HG03558 (cell line): ENCODE measurements around the gene IFI27L2.

Source experiments
- ATAC-seq: cut with Tn5 transposase; IDR thresholded peaks from one replicate; pipeline ENCODE4 v1.9.1; 2021; ENCODE audit warnings: moderate number of reproducible peaks; ENCODE audit not compliant: unreplicated experiment; ENCODE audit errors: extremely low read depth

The IFI27L2 gene

GRCh38 chr14:94124582-94125377, 4.6 kb downstream of the IFI27L2 start:
- no peak for ATAC-seq

GRCh38 chr14:94123868-94124267, 5.5 kb downstream of the IFI27L2 start:
- ATAC-seq, result no peak

- no peak for ATAC-seq
Measured at GRCh38 chr14:94123296-94123695, 6.1 kb downstream of the IFI27L2 start.

- no peak for ATAC-seq
Measured at GRCh38 chr14:94122438-94122837, 7.0 kb downstream of the IFI27L2 start.

GRCh38 chr14:94121485-94121884, 7.9 kb downstream of the IFI27L2 start:
- ATAC-seq, result no peak

- ATAC-seq, result no peak
Measured at GRCh38 chr14:94120667-94121340, 8.6 kb downstream of the IFI27L2 start.

- no peak for ATAC-seq
Measured at GRCh38 chr14:94119071-94119470, 10.3 kb downstream of the IFI27L2 start.

GRCh38 chr14:94117856-94118255, 11.5 kb downstream of the IFI27L2 start:
- no peak for ATAC-seq

- ATAC-seq, result no peak
Measured at GRCh38 chr14:94116701-94117100, 12.7 kb downstream of the IFI27L2 start.

- ATAC-seq, result no peak
Measured at GRCh38 chr14:94115631-94116030, 13.8 kb downstream of the IFI27L2 start.

- no peak for ATAC-seq
Measured at GRCh38 chr14:94115058-94115591, 14.3 kb downstream of the IFI27L2 start.

- ATAC-seq, result no peak
Measured at GRCh38 chr14:94114589-94115057, 14.8 kb downstream of the IFI27L2 start.

GRCh38 chr14:94113908-94114588, 15.4 kb downstream of the IFI27L2 start:
- ATAC-seq, result no peak

- no peak for ATAC-seq
Measured at GRCh38 chr14:94113490-94113889, 15.9 kb downstream of the IFI27L2 start.

GRCh38 chr14:94113073-94113472, 16.3 kb downstream of the IFI27L2 start:
- ATAC-seq, result no peak

- ATAC-seq, result no peak
Measured at GRCh38 chr14:94112513-94113063, 16.8 kb downstream of the IFI27L2 start.

- ATAC-seq, result no peak
Measured at GRCh38 chr14:94111276-94112095, 17.9 kb downstream of the IFI27L2 start.

- no peak for ATAC-seq
Measured at GRCh38 chr14:94110552-94111181, 18.7 kb downstream of the IFI27L2 start, which contains the start of gene IFI27. Gene IFI27, plus strand, starts transcription at chr14:94110736.

- ATAC-seq, result no peak
Measured at GRCh38 chr14:94109915-94110250, 19.5 kb downstream of the IFI27L2 start.
